Stimulated activated CD4-positive, alpha-beta T cell treated with anti-CD3 and anti-CD28 coated beads, Interleukin-4, amount 100 ng/mL, for 24 hours (primary cell): Measurements from ENCODE around the gene MB21D2.
A peak's percentile ranks its signal among the peaks of the same experiment; 100 is the strongest.

Source experiments
- DNase-seq: peaks from one replicate; pipeline ENCODE4 v3.0.0-alpha.2; 2020

The MB21D2 gene

GRCh38 chr3:192830291-192831110 is 87.2 kb downstream of the MB21D2 start:
- DNase-seq, result no peak

- DNase-seq, result no peak
These were observed 89.6 kb downstream of the MB21D2 start for GRCh38 chr3:192827863-192828594.

- no peak for DNase-seq
These were observed 90.4 kb downstream of the MB21D2 start for GRCh38 chr3:192827208-192827607.

- DNase-seq, result no peak
These were observed 91.2 kb downstream of the MB21D2 start for GRCh38 chr3:192826214-192827006.

GRCh38 chr3:192825657-192826200 is 91.9 kb downstream of the MB21D2 start:
- no peak for DNase-seq

- no peak for DNase-seq
These were observed 92.4 kb downstream of the MB21D2 start for GRCh38 chr3:192825216-192825615.

- DNase-seq, result no peak
These were observed 93.3 kb downstream of the MB21D2 start for GRCh38 chr3:192824313-192824712.

GRCh38 chr3:192821161-192821560 is 96.5 kb downstream of the MB21D2 start:
- no peak for DNase-seq

- DNase-seq, result no peak
These were observed 97.5 kb downstream of the MB21D2 start for GRCh38 chr3:192820161-192820560.

GRCh38 chr3:192819001-192819569 is 98.6 kb downstream of the MB21D2 start:
- DNase-seq, result peak; percentile 63

GRCh38 chr3:192818126-192818525 is 99.5 kb downstream of the MB21D2 start:
- DNase-seq, result no peak

- no peak for DNase-seq
These were observed 100.2 kb downstream of the MB21D2 start for GRCh38 chr3:192817506-192817905.

GRCh38 chr3:192817053-192817452 is 100.6 kb downstream of the MB21D2 start:
- peak; percentile 12 for DNase-seq

- DNase-seq, result no peak
These were observed 101.3 kb downstream of the MB21D2 start for GRCh38 chr3:192816351-192816750.

- DNase-seq, result peak; percentile 16
These were observed 104.8 kb downstream of the MB21D2 start for GRCh38 chr3:192812743-192813383.

GRCh38 chr3:192805711-192806110 is 111.9 kb downstream of the MB21D2 start:
- no peak for DNase-seq

GRCh38 chr3:192804502-192804901 is 113.2 kb downstream of the MB21D2 start:
- DNase-seq, result no peak

GRCh38 chr3:192802957-192803899 is 114.4 kb downstream of the MB21D2 start:
- no peak for DNase-seq

GRCh38 chr3:192801985-192802384 is 115.7 kb downstream of the MB21D2 start:
- DNase-seq, result no peak

GRCh38 chr3:192799721-192800120 is 117.9 kb downstream of the MB21D2 start:
- DNase-seq, result no peak

- no peak for DNase-seq
These were observed 122.6 kb downstream of the MB21D2 start for GRCh38 chr3:192795021-192795420.
